SH-SY5Y (cell line): ENCODE data around the gene SRRM1.

ENCODE experiments used
- GATA2 ChIP-seq: IDR thresholded peaks from 2 replicates; pipeline ENCODE4 v1.6.1; 2011; ENCODE audit warnings: mild to moderate bottlenecking, low read depth, low read length
- GATA3 ChIP-seq: IDR thresholded peaks from 2 replicates; pipeline ENCODE4 v1.6.1; 2011; ENCODE audit warnings: low read depth, mild to moderate bottlenecking, low read length, moderate library complexity

DNA sequence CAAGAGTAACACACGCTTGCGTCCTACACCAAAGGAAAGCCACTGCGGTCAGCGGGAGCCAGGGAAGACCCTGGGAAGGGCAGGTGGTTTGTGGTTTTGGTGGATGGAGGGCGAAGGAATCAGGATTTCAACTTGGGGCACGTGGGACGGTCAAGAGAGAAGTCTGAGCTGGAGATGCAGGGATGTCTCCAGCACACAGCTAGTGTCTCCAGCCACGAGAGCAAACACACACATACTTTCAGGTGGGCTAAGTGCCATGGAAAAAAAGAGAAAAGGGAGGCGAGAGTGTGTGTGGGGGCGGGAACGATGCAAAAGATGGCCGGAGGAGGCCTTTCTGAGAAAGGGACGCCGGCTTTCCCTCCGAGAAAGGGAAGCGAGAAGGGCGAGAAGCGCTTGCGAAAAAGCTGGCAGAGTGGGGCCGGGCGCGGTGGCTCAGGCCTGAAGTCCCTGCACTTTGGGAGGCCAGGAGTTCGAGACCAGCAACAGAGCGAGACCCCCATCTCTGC lies 1.4 kb upstream of the SRRM1 start:
- TF ChIP-seq GATA2, result no peak
- no peak for TF ChIP-seq GATA3
